GM12872 (cell line): ENCODE data around the gene STK4.

Source experiments
- CTCF ChIP-seq: IDR thresholded peaks from 3 replicates; pipeline ENCODE4 v1.5.1; 2011; ENCODE audit warnings: low read depth, mild to moderate bottlenecking, low read length, moderate library complexity; ENCODE audit not compliant: insufficient read depth

Gene STK4

GRCh38 chr20:44928595-44928994 lies 37.7 kb upstream of the STK4 start:
- no peak for TF ChIP-seq CTCF

- no peak for TF ChIP-seq CTCF
Observed at GRCh38 chr20:44930517-44931168, 35.7 kb upstream of the STK4 start.

GRCh38 chr20:44931911-44932310 lies 34.4 kb upstream of the STK4 start:
- TF ChIP-seq CTCF, result no peak

GRCh38 chr20:44932916-44933315 lies 33.4 kb upstream of the STK4 start:
- no peak for TF ChIP-seq CTCF

GRCh38 chr20:44936510-44936909 lies 29.8 kb upstream of the STK4 start:
- TF ChIP-seq CTCF, result no peak

- no peak for TF ChIP-seq CTCF
Observed at GRCh38 chr20:44938637-44939036, 27.7 kb upstream of the STK4 start.

- no peak for TF ChIP-seq CTCF
Observed at GRCh38 chr20:44941120-44941691, 25.1 kb upstream of the STK4 start.
